CD4-positive, alpha-beta T cell (primary cell): ENCODE results near the gene ZNF831. TPM values are rescaled to one million over a fixed set of nuclear protein-coding genes. Genes with fewer than 3 reads are reported as not detected.

ENCODE experiments used
- ATAC-seq: fragments of 200-7000 bp; cut with Tn5 transposase; one replicate; pipeline ENCODE4 v1.10.0; 2022; ENCODE audit warnings: mild to moderate bottlenecking; ENCODE audit not compliant: poor library complexity
- CTCF ChIA-PET: fragments of 350-600 bp; sonication (Branson Sonifier 250); formaldehyde crosslinking; loops from one replicate; lab custom pipeline; 2021; ENCODE audit warnings: antibody characterized with exemption, inconsistent platforms; lab: Charles Lee
- POLR2A ChIA-PET: fragments of 350-600 bp; sonication (Branson Sonifier 250); formaldehyde crosslinking; loops from one replicate; lab custom pipeline; 2021; ENCODE audit warnings: antibody characterized with exemption, inconsistent platforms; lab: Charles Lee
- DNase-seq, 14 experiments: peaks; one replicate each; pipeline ENCODE4 v3.0.0-alpha.2; 2013 to 2020; ENCODE audit warnings: mixed read lengths in 2 of 14
- H3K27ac ChIP-seq, 2 donors: one replicate each; pipeline versions ENCODE4 v1.5.1 to v1.7.0; 2013; ENCODE audit warnings: low read length in 2 of 2, low read depth in 1 of 2, mild to moderate bottlenecking in 1 of 2
- H3K27me3 ChIP-seq, 2 experiments: 1 replicate in 1 of 2; 2 replicates in 1 of 2; pipeline versions ENCODE4 v1.6.1 to v1.7.0; 2013; ENCODE audit warnings: low read length in 2 of 2, control low read depth in 1 of 2, mild to moderate bottlenecking in 1 of 2, moderate library complexity in 1 of 2; ENCODE audit not compliant: insufficient read depth in 2 of 2, control insufficient read depth in 1 of 2
- H3K36me3 ChIP-seq: one replicate; pipeline ENCODE4 v1.6.1; 2013; ENCODE audit warnings: low read length, control low read depth; ENCODE audit not compliant: insufficient read depth
- H3K4me1 ChIP-seq: one replicate; pipeline ENCODE4 v1.6.1; 2013; ENCODE audit warnings: low read length, control low read depth; ENCODE audit not compliant: insufficient read depth
- H3K4me3 ChIP-seq: one replicate; pipeline ENCODE4 v1.5.1; 2013; ENCODE audit warnings: mild to moderate bottlenecking, low read length, moderate library complexity
- H3K9me3 ChIP-seq, 2 experiments: 1 replicate in 1 of 2; 2 replicates in 1 of 2; pipeline versions ENCODE4 v1.6.1 to v1.7.0; 2013; ENCODE audit warnings: low read length in 2 of 2, mild to moderate bottlenecking in 2 of 2, control low read depth in 1 of 2, moderate library complexity in 1 of 2; ENCODE audit not compliant: control insufficient read depth in 1 of 2, insufficient read depth in 1 of 2
- H3K27ac Mint-ChIP-seq: one replicate; pipeline ENCODE4 v1.8.0; 2020; ENCODE audit warnings: mixed read lengths
- H3K27me3 Mint-ChIP-seq: one replicate; pipeline ENCODE4 v1.8.0; 2021; ENCODE audit warnings: mixed read lengths
- H3K36me3 Mint-ChIP-seq: one replicate; pipeline ENCODE4 v1.8.0; 2021; ENCODE audit warnings: low read depth, mixed read lengths
- H3K4me1 Mint-ChIP-seq: one replicate; pipeline ENCODE4 v1.8.0; 2021; ENCODE audit warnings: low read depth, mixed read lengths
- H3K4me3 Mint-ChIP-seq: one replicate; pipeline ENCODE4 v1.8.0; 2020; ENCODE audit warnings: mild to moderate bottlenecking, mixed read lengths
- H3K9me3 Mint-ChIP-seq: one replicate; pipeline ENCODE4 v1.8.0; 2020; ENCODE audit warnings: mixed read lengths
- intact Hi-C, 2 experiments: fragments of 100-400 bp; cut with DNase I in 1 of 2; cut with micrococcal nuclease in 1 of 2; formaldehyde crosslinking; loops; one replicate each; pipeline versions ENCODE4 v1.15.1 to v1.9.0; 2023 to 2025; cut with DNase I, micrococcal nuclease
- total RNA-seq, 174 experiments: library from RNA in 2 of 174; stranded (reverse) in 2 of 174; gene quantifications; one replicate each; pipeline ENCODE4 v1.2.3 and lab custom pipeline; 2021 to 2026
- TF ChIP-seq, protein P1 (sequence below): fragments of 200-600 bp; IDR thresholded peaks from one replicate; pipeline ENCODE4 v1.8.0; 2022; ENCODE audit warnings: antibody characterized with exemption, mild to moderate bottlenecking

The ZNF831 gene
- total RNA-seq, 2 experiments from 2014 or later: 24.9 to 25.9 TPM

DNA sequence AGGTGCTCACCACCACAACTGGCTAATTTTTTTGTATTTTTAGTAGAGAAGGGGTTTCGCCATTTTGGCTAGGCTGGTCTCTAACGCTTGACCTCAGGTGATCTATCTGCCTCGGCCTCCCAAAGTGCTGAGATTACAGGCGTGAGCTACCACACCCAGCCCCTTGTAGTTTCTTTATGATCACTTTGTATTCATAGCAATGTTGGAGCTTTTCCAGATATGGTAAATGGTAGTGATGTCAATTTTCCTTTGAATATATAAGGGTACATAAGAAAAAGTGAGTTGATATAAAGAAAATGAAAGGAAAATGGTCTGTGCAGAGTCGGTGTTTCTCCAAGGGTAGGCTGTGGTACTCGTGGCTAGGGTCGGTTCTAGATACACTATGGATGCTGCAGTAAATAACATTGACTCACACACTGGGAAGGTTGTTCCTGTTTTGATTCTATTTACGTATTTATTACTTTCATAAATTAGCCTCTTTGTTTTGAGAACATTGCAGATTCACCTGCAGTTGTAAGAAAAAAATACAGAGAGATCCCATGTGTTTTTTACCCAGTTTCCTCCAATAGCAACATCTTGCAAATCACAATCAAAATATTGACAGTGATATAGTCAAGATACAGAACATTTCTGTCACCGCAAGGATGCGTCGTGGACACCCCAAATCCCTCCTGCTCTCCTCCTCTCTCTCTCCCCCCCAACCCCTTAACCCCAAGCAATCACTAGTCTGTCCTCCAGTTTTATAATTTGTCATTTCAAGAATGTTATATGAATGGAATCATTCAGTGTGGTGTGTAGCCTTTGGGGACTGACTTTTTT, 2.5 kb downstream of the ZNF831 start:
- Histone ChIP-seq H3K36me3 (peaks cover 10% of the 10 kb centered on the region), H3K27me3 (no peaks in the 10 kb centered on the region), H3K4me3 (peak overlapping the region; percentile 71), H3K27ac (peak overlapping the region; percentile 94 to 99), H3K4me1 (peaks cover 56% of the 10 kb centered on the region), H3K9me3 (no peaks in the 10 kb centered on the region)
- ATAC-seq: peak; percentile 65
- Mint-ChIP-seq H3K27me3 (no peaks in the 10 kb centered on the region), H3K4me3 (peak overlapping the region; percentile 80), H3K36me3 (peaks cover 47% of the 10 kb centered on the region), H3K9me3 (no peaks in the 10 kb centered on the region), H3K4me1 (peaks cover 98% of the 10 kb centered on the region), H3K27ac (peak overlapping the region; percentile 95)
- ChIA-PET POLR2A (interaction anchor here (0.9 to 5.7 kb wide), 9 partner anchors 13 to 274 kb away, joined by 3 to 129 read pairs (median 5); no protein-coding TSS in a partner anchor), CTCF (interaction anchor here (0.7 to 3.3 kb wide), 5 partner anchors 19 to 78 kb away, joined by 3 to 12 read pairs (median 5); no protein-coding TSS in a partner anchor)
- intact Hi-C loops: loop anchor here (1.0 to 2.0 kb wide), 2 partner anchors 16 to 43 kb away; no protein-coding TSS in a partner anchor
- DNase-seq: peak in 5 of 14 experiments; percentile 46 to 73 (median 67)
- TF ChIP-seq, protein P1, sequence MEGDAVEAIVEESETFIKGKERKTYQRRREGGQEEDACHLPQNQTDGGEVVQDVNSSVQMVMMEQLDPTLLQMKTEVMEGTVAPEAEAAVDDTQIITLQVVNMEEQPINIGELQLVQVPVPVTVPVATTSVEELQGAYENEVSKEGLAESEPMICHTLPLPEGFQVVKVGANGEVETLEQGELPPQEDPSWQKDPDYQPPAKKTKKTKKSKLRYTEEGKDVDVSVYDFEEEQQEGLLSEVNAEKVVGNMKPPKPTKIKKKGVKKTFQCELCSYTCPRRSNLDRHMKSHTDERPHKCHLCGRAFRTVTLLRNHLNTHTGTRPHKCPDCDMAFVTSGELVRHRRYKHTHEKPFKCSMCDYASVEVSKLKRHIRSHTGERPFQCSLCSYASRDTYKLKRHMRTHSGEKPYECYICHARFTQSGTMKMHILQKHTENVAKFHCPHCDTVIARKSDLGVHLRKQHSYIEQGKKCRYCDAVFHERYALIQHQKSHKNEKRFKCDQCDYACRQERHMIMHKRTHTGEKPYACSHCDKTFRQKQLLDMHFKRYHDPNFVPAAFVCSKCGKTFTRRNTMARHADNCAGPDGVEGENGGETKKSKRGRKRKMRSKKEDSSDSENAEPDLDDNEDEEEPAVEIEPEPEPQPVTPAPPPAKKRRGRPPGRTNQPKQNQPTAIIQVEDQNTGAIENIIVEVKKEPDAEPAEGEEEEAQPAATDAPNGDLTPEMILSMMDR: no peak

- ChIA-PET CTCF (interaction anchor here (1.8 to 2.4 kb wide), 2 partner anchors 37 to 83 kb away, joined by 7 to 9 read pairs; no protein-coding TSS in a partner anchor), POLR2A (interaction anchor here (0.6 to 1.0 kb wide), 2 partner anchors 22 to 47 kb away, joined by 3 to 5 read pairs; no protein-coding TSS in a partner anchor)
- H3K27me3 ChIP-seq: no peaks in the 10 kb centered on the region
- TF ChIP-seq, protein P1: no peak
- peak overlapping the region; percentile 95 for H3K27ac Mint-ChIP-seq
- DNase-seq (no peak), ATAC-seq (no peak)
- no peaks in the 10 kb centered on the region for H3K9me3 Mint-ChIP-seq
- H3K4me1 ChIP-seq: peaks cover 70% of the 10 kb centered on the region
- H3K4me3 ChIP-seq: no peak overlapping the region
- H3K27me3 Mint-ChIP-seq: no peaks in the 10 kb centered on the region
- intact Hi-C loops: loop anchor here in 1 of 2 experiments (5.0 kb wide), 1 partner anchor 37 kb away; no protein-coding TSS in a partner anchor
- H3K36me3 ChIP-seq: peaks cover 37% of the 10 kb centered on the region
- no peaks in the 10 kb centered on the region for H3K9me3 ChIP-seq
- H3K4me3 Mint-ChIP-seq: peak overlapping the region; percentile 30
- no peak overlapping the region for H3K27ac ChIP-seq
- H3K36me3 Mint-ChIP-seq: peaks cover 81% of the 10 kb centered on the region
- H3K4me1 Mint-ChIP-seq: peaks cover 95% of the 10 kb centered on the region
Observed at GRCh38 chr20:59170406-59171349, 7.1 kb downstream of the ZNF831 start.

DNA sequence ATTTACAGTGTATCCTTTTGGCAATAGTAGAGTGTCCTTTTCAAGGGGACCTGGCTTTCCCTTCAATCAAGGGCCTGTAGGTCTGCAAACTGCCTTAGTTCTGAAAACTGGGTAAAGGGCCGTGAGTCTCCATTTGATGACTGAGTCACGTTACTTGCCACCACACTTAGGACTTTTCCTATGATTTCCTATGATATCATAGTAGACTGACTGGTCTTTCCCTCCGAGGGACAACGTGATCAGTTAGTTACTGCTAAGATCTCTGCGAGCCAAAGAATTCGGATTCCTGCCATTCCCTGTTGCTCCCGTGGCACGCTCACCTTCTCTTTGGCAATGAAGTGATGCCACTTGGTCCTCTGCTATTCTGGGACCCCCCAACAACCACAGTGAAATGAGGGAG, 8.4 kb downstream of the ZNF831 start:
- no peak overlapping the region for H3K4me3 ChIP-seq
- peaks cover 69% of the 10 kb centered on the region for H3K4me1 ChIP-seq
- H3K27me3 ChIP-seq: no peaks in the 10 kb centered on the region
- peaks cover 50% of the 10 kb centered on the region for H3K36me3 ChIP-seq
- no peak for DNase-seq
- POLR2A ChIA-PET: interaction anchor here (1.9 to 4.7 kb wide), 2 partner anchors 12 to 49 kb away, joined by 7 to 30 read pairs; no protein-coding TSS in a partner anchor
- no peak for ATAC-seq
- Mint-ChIP-seq H3K4me3 (peak overlapping the region; percentile 20), H3K27me3 (no peaks in the 10 kb centered on the region), H3K9me3 (no peaks in the 10 kb centered on the region), H3K36me3 (peaks cover 79% of the 10 kb centered on the region), H3K4me1 (peaks cover 95% of the 10 kb centered on the region), H3K27ac (peak overlapping the region; percentile 95)
- no peaks in the 10 kb centered on the region for H3K9me3 ChIP-seq
- CTCF ChIA-PET: no interaction called here
- intact Hi-C loops: loop anchor here in 1 of 2 experiments (5.0 kb wide), 1 partner anchor 35 kb away; no protein-coding TSS in a partner anchor
- TF ChIP-seq, protein P1: no peak
- H3K27ac ChIP-seq: no peak overlapping the region
